OCI-LY3 (cell line): ENCODE results near the gene INTS1.
A peak's percentile ranks its signal among the peaks of the same experiment; 100 is the strongest.

ENCODE experiments used
- H2AFZ ChIP-seq: fragments of 200-600, 300-600 bp; shearing (Covaris generic); 2 replicates; pipeline ENCODE4 v1.6.0; 2014; ENCODE audit warnings: antibody characterized with exemption, low read depth, low read length
- H3K27ac ChIP-seq: fragments of 200-600, 300-600 bp; sonication (generic); 2 replicates; pipeline ENCODE4 v1.5.1; 2014; ENCODE audit warnings: mild to moderate bottlenecking, low read length, moderate library complexity, mixed read lengths
- H3K27me3 ChIP-seq: fragments of 200-600, 300-600 bp; sonication (generic); 2 replicates; pipeline ENCODE4 v1.6.1; 2014; ENCODE audit warnings: low read depth, low read length, mixed read lengths
- H3K36me3 ChIP-seq: fragments of 200-600, 300-600 bp; sonication (generic); replicated peaks from 2 replicates; pipeline ENCODE3; 2014; ENCODE audit warnings: low read depth, low read length, mixed read lengths
- H3K4me1 ChIP-seq: fragments of 300-600, 200-600 bp; sonication (generic); 2 replicates; pipeline ENCODE4 v1.6.1; 2014; ENCODE audit warnings: low read length, mixed read lengths
- H3K4me2 ChIP-seq: fragments of 200-600, 300-600 bp; sonication (generic); 2 replicates; pipeline ENCODE4 v1.6.1; 2014; ENCODE audit warnings: low read length, mixed read lengths
- H3K4me3 ChIP-seq: fragments of 300-600, 200-600 bp; sonication (generic); 2 replicates; pipeline ENCODE4 v1.5.1; 2014; ENCODE audit warnings: antibody characterized with exemption, mild to moderate bottlenecking, low read length, moderate library complexity
- H3K79me2 ChIP-seq: fragments of 300-600, 200-600 bp; shearing (Covaris generic); 2 replicates; pipeline ENCODE4 v1.6.1; 2014; ENCODE audit warnings: mild to moderate bottlenecking, low read length, mixed read lengths
- H3K9ac ChIP-seq: fragments of 300-600, 200-600 bp; shearing (Covaris generic); 2 replicates; pipeline ENCODE4 v1.6.0; 2014; ENCODE audit warnings: mild to moderate bottlenecking, low read length, moderate library complexity
- H3K9me3 ChIP-seq: fragments of 200-600, 300-600 bp; shearing (Covaris generic); 2 replicates; pipeline ENCODE4 v1.6.1; 2014; ENCODE audit warnings: low read length, mixed read lengths; ENCODE audit not compliant: insufficient read depth
- H4K20me1 ChIP-seq: fragments of 200-600, 300-600 bp; sonication (generic); 2 replicates; pipeline ENCODE4 v1.6.1; 2016; ENCODE audit warnings: low read length, mixed read lengths; ENCODE audit not compliant: insufficient read depth
- CTCF ChIP-seq: fragments of 200-600, 300-600 bp; sonication (generic); IDR thresholded peaks from 2 replicates; pipeline ENCODE4 v1.5.1; 2014; ENCODE audit warnings: antibody characterized with exemption, low read length, low read depth
- EZH2phosphoT487 ChIP-seq: fragments of 200-600 bp; shearing (Covaris generic); IDR thresholded peaks from 2 replicates; pipeline ENCODE4 v1.6.1; 2018; ENCODE audit warnings: antibody characterized with exemption, mixed run types, low read depth

The INTS1 gene, protein sequence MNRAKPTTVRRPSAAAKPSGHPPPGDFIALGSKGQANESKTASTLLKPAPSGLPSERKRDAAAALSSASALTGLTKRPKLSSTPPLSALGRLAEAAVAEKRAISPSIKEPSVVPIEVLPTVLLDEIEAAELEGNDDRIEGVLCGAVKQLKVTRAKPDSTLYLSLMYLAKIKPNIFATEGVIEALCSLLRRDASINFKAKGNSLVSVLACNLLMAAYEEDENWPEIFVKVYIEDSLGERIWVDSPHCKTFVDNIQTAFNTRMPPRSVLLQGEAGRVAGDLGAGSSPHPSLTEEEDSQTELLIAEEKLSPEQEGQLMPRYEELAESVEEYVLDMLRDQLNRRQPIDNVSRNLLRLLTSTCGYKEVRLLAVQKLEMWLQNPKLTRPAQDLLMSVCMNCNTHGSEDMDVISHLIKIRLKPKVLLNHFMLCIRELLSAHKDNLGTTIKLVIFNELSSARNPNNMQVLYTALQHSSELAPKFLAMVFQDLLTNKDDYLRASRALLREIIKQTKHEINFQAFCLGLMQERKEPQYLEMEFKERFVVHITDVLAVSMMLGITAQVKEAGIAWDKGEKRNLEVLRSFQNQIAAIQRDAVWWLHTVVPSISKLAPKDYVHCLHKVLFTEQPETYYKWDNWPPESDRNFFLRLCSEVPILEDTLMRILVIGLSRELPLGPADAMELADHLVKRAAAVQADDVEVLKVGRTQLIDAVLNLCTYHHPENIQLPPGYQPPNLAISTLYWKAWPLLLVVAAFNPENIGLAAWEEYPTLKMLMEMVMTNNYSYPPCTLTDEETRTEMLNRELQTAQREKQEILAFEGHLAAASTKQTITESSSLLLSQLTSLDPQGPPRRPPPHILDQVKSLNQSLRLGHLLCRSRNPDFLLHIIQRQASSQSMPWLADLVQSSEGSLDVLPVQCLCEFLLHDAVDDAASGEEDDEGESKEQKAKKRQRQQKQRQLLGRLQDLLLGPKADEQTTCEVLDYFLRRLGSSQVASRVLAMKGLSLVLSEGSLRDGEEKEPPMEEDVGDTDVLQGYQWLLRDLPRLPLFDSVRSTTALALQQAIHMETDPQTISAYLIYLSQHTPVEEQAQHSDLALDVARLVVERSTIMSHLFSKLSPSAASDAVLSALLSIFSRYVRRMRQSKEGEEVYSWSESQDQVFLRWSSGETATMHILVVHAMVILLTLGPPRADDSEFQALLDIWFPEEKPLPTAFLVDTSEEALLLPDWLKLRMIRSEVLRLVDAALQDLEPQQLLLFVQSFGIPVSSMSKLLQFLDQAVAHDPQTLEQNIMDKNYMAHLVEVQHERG (N-terminal part only)

GRCh38 chr7:1503816-1504775 is at the start of gene INTS1:
TSS of gene INTS1 (minus strand) at chr7:1504389. CDS start at chr7:1503960, 429 bp downstream.
- TF ChIP-seq CTCF, result peak; percentile 59
- no peak for TF ChIP-seq EZH2phosphoT487
- no peaks in the 10 kb centered on the region for H4K20me1 ChIP-seq

GRCh38 chr7:1553512-1554210 is 49.5 kb upstream of the INTS1 start:
- Histone ChIP-seq H3K36me3 (no peaks in the 10 kb centered on the region), H2AFZ (no peak overlapping the region), H3K27ac (no peak overlapping the region), H3K9me3 (no peaks in the 10 kb centered on the region), H3K4me1 (peaks cover 11% of the 10 kb centered on the region), H3K79me2 (no peaks in the 10 kb centered on the region), H4K20me1 (no peaks in the 10 kb centered on the region), H3K27me3 (no peaks in the 10 kb centered on the region), H3K4me3 (no peak overlapping the region), H3K4me2 (no peak overlapping the region), H3K9ac (no peak overlapping the region)
- TF ChIP-seq EZH2phosphoT487, result no peak
- TF ChIP-seq CTCF, result no peak

More at GRCh38 chr7:1503816-1504775, at the start of gene INTS1:
- Histone ChIP-seq H3K4me2 (peak within 1 kb of the TSS; percentile 80), H2AFZ (peak within 1 kb of the TSS; percentile 70; the same call in 1 of the 2 replicates), H3K27me3 (no peaks in the 10 kb centered on the region), H3K9me3 (no peaks in the 10 kb centered on the region), H3K4me3 (peak within 1 kb of the TSS; percentile 98), H3K9ac (peak within 1 kb of the TSS; percentile 72), H3K27ac (no peak within 1 kb of the TSS), H3K79me2 (peaks cover 28% of the 10 kb centered on the region), H3K36me3 (no peaks in the 10 kb centered on the region), H3K4me1 (peaks cover 9% of the 10 kb centered on the region; the same call in 1 of the 2 replicates)

DNA sequence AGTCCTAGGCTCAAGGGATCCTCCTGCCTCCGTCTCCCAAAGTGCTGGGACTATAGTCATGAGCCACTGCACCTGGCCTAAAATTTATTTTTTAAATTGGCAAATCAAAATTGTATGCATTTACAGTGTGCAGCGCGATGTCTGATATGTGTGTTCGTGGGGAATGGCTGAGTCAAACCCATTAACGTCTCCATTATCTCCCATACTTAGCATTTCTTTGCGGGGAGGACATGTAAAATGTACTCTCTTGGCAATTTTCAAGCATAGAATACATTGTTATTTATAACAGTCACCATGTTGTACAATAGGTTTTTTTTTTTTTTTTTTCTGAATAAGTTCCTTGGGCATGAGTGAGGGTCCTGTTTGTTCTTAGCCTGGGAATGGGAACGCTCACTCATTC is 48.0 kb upstream of the INTS1 start:
- Histone ChIP-seq H3K36me3 (no peaks in the 10 kb centered on the region), H2AFZ (no peak overlapping the region), H3K9me3 (no peaks in the 10 kb centered on the region), H3K4me1 (peaks cover 11% of the 10 kb centered on the region), H3K79me2 (no peaks in the 10 kb centered on the region), H4K20me1 (no peaks in the 10 kb centered on the region), H3K4me3 (no peak overlapping the region), H3K4me2 (no peak overlapping the region), H3K27me3 (no peaks in the 10 kb centered on the region), H3K27ac (no peak overlapping the region), H3K9ac (no peak overlapping the region)
- TF ChIP-seq CTCF (no peak), EZH2phosphoT487 (no peak)
